ENCODE measurements around the gene DLEU7. TPM values are rescaled to one million over a fixed set of nuclear protein-coding genes. Genes with fewer than 3 reads are reported as not detected.

Gene DLEU7
- total RNA-seq, 4 donors from 2014 or later, result 1.1 TPM; not detected in 3

GRCh38 chr13:50810998-50811397 is 32.5 kb downstream of the DLEU7 start:
- no peaks in the 10 kb centered on the region for H3K27me3 ChIP-seq
- H3K27ac ChIP-seq, result no peak overlapping the region
- no peak for ATAC-seq
- WGBS, 2 donors (ENCODE audit: low coverage in 1 of 2), result 67 to 90% methylated on average over 2 of the region's 2 CpGs
- TF ChIP-seq POLR2A (IDR thresholded peaks at IDR 0.05), result no peak
- TF ChIP-seq EP300 (IDR thresholded peaks at IDR 0.05), result no peak
- no peak for TF ChIP-seq CTCF (IDR thresholded peaks at IDR 0.05)
- no peak for TF ChIP-seq POLR2AphosphoS5 (IDR thresholded peaks at IDR 0.05)
- peaks cover 0 to 11% (median 0%) of the 10 kb centered on the region in 3 donors for H3K4me1 ChIP-seq
- no peak overlapping the region for H3K4me3 ChIP-seq
- H3K36me3 ChIP-seq, result no peaks in the 10 kb centered on the region
- no peaks in the 10 kb centered on the region for H3K9me3 ChIP-seq

- H3K9me3 ChIP-seq, result peaks cover 0 to 4% (median 0%) of the 10 kb centered on the region in 3 donors
- 83 to 93% methylated on average over 4 of the region's 4 CpGs for WGBS, 2 donors (ENCODE audit: low coverage in 1 of 2)
- H3K4me1 ChIP-seq, result peaks cover 0 to 11% (median 0%) of the 10 kb centered on the region in 3 donors
- H3K36me3 ChIP-seq, result no peaks in the 10 kb centered on the region
- no peak for TF ChIP-seq CTCF (IDR thresholded peaks at IDR 0.05)
- no peak for TF ChIP-seq POLR2A (IDR thresholded peaks at IDR 0.05)
- TF ChIP-seq POLR2AphosphoS5 (IDR thresholded peaks at IDR 0.05), result no peak
- no peak for TF ChIP-seq EP300 (IDR thresholded peaks at IDR 0.05)
- no peak overlapping the region for H3K27ac ChIP-seq
- no peak overlapping the region for H3K4me3 ChIP-seq
- ATAC-seq, result no peak
- H3K27me3 ChIP-seq, result no peaks in the 10 kb centered on the region
Observed at GRCh38 chr13:50810468-50810867, 33.0 kb downstream of the DLEU7 start.

- H3K36me3 ChIP-seq, result no peaks in the 10 kb centered on the region
- H3K27me3 ChIP-seq, result no peaks in the 10 kb centered on the region
- H3K4me1 ChIP-seq, result peaks cover 0 to 11% (median 0%) of the 10 kb centered on the region in 3 donors
- H3K9me3 ChIP-seq, result peaks cover 0 to 11% (median 0%) of the 10 kb centered on the region in 3 donors
- ATAC-seq, result no peak
- no peak for TF ChIP-seq POLR2A (IDR thresholded peaks at IDR 0.05)
- TF ChIP-seq CTCF (IDR thresholded peaks at IDR 0.05), result no peak
- no peak for TF ChIP-seq POLR2AphosphoS5 (IDR thresholded peaks at IDR 0.05)
- no peak for TF ChIP-seq EP300 (IDR thresholded peaks at IDR 0.05)
- 78 to 81% methylated on average over 4 to 7 of the region's 8 CpGs for WGBS, 2 donors (ENCODE audit: low coverage in 1 of 2)
- H3K4me3 ChIP-seq, result no peak overlapping the region
- no peak overlapping the region for H3K27ac ChIP-seq
Observed at GRCh38 chr13:50809133-50810090, 34.1 kb downstream of the DLEU7 start.

- Histone ChIP-seq H3K27ac (no peak overlapping the region), H3K9me3 (peaks cover 0 to 11% (median 0%) of the 10 kb centered on the region in 3 donors), H3K4me3 (no peak overlapping the region), H3K27me3 (no peaks in the 10 kb centered on the region), H3K4me1 (peaks cover 0 to 10% (median 2%) of the 10 kb centered on the region in 3 donors), H3K36me3 (no peaks in the 10 kb centered on the region)
- TF ChIP-seq EP300 (IDR thresholded peaks at IDR 0.05), result no peak
- no peak for TF ChIP-seq POLR2AphosphoS5 (IDR thresholded peaks at IDR 0.05)
- TF ChIP-seq CTCF (IDR thresholded peaks at IDR 0.05), result no peak
- TF ChIP-seq POLR2A (IDR thresholded peaks at IDR 0.05), result no peak
- no peak for ATAC-seq
Observed at GRCh38 chr13:50805805-50806204, 37.7 kb downstream of the DLEU7 start.

Data from gastroesophageal sphincter (tissue), 4 donors.